Liver (tissue), 9 donors: ENCODE data around the gene TFPI. TPM values are rescaled to one million over a fixed set of nuclear protein-coding genes. Genes with fewer than 3 reads are reported as not detected.

Experiments
- DNase-seq: peaks from one replicate; pipeline ENCODE4 v3.0.0-alpha.2; 2017; ENCODE audit warnings: low spot score
- H3K27ac ChIP-seq, 2 donors: one replicate each; pipeline ENCODE4 v1.7.0; 2013; ENCODE audit warnings: inconsistent platforms in 2 of 2, low read length in 2 of 2, control low read depth in 1 of 2, low read depth in 1 of 2, mild to moderate bottlenecking in 1 of 2
- H3K27me3 ChIP-seq, 4 donors: one replicate each; pipeline versions ENCODE4 v1.6.1 to v1.7.0; 2013; ENCODE audit warnings: low read length in 3 of 4, inconsistent platforms in 1 of 4, mild to moderate bottlenecking in 1 of 4, moderate library complexity in 1 of 4; ENCODE audit not compliant: control insufficient read depth in 4 of 4, insufficient read depth in 4 of 4
- H3K36me3 ChIP-seq, 4 donors: one replicate each; pipeline versions ENCODE4 v1.6.1 to v1.7.0; 2013; ENCODE audit warnings: low read length in 3 of 4, mild to moderate bottlenecking in 3 of 4, low read depth in 1 of 4, moderate library complexity in 1 of 4; ENCODE audit not compliant: control insufficient read depth in 4 of 4, insufficient read depth in 3 of 4
- H3K4me1 ChIP-seq, 4 donors: one replicate each; pipeline versions ENCODE4 v1.6.1 to v1.7.0; 2013; ENCODE audit warnings: low read length in 3 of 4, mild to moderate bottlenecking in 3 of 4, moderate library complexity in 1 of 4; ENCODE audit not compliant: control insufficient read depth in 4 of 4, insufficient read depth in 4 of 4
- H3K4me3 ChIP-seq, 3 donors: one replicate each; pipeline versions ENCODE4 v1.6.1 to v1.7.0; 2013; ENCODE audit warnings: low read length in 3 of 3, control low read depth in 1 of 3, low read depth in 1 of 3, mild to moderate bottlenecking in 1 of 3
- H3K9ac ChIP-seq, 2 donors: one replicate each; pipeline ENCODE4 v1.7.0; 2013; ENCODE audit warnings: low read length in 2 of 2, mild to moderate bottlenecking in 2 of 2, moderate library complexity in 2 of 2, control low read depth in 1 of 2, low read depth in 1 of 2
- H3K9me3 ChIP-seq, 4 donors: one replicate each; pipeline versions ENCODE4 v1.6.1 to v1.7.0; 2013; ENCODE audit warnings: low read length in 3 of 4; ENCODE audit not compliant: control insufficient read depth in 4 of 4
- ATF3 ChIP-seq: IDR thresholded peaks from 2 replicates; pipeline ENCODE4 v1.6.1; 2016; ENCODE audit warnings: antibody characterized with exemption
- CTCF ChIP-seq: fragments of 150-350 bp; IDR thresholded peaks from 2 replicates; pipeline ENCODE4 v1.5.1; 2017; ENCODE audit warnings: improper control_type of control experiment, low read depth, low read length; ENCODE audit not compliant: missing input control
- EGR1 ChIP-seq, 2 donors: IDR thresholded peaks; 2 replicates each; pipeline ENCODE4 v1.6.1; 2016 to 2018; ENCODE audit warnings: antibody characterized with exemption in 2 of 2, low read depth in 2 of 2
- FOXA1 ChIP-seq: IDR thresholded peaks from 2 replicates; pipeline ENCODE4 v1.6.1; 2016; ENCODE audit warnings: antibody characterized with exemption
- FOXA2 ChIP-seq: IDR thresholded peaks from 2 replicates; pipeline ENCODE4 v1.6.1; 2016; ENCODE audit warnings: antibody characterized with exemption
- GABPA ChIP-seq, 2 donors: IDR thresholded peaks in 1 of 2; conservative IDR thresholded peaks in 1 of 2; 2 replicates each; pipeline ENCODE4 v1.6.1; 2016; ENCODE audit warnings: antibody characterized with exemption in 2 of 2, mild to moderate bottlenecking in 1 of 2, moderate library complexity in 1 of 2
- HNF4A ChIP-seq, 2 donors: conservative IDR thresholded peaks; 2 replicates each; pipeline ENCODE4 v1.6.1; 2016; ENCODE audit warnings: antibody characterized with exemption in 2 of 2, mild to moderate bottlenecking in 2 of 2
- HNF4G ChIP-seq: IDR thresholded peaks from 2 replicates; pipeline ENCODE4 v1.6.1; 2016; ENCODE audit warnings: antibody characterized with exemption
- JUND ChIP-seq, 2 donors: IDR thresholded peaks; 2 replicates each; pipeline ENCODE4 v1.6.1; 2016; ENCODE audit warnings: antibody characterized with exemption in 2 of 2
- MAX ChIP-seq: IDR thresholded peaks from 2 replicates; pipeline ENCODE4 v1.6.1; 2016; ENCODE audit warnings: antibody characterized with exemption
- NR2F2 ChIP-seq: IDR thresholded peaks from 2 replicates; pipeline ENCODE4 v1.6.1; 2016; ENCODE audit warnings: antibody characterized with exemption
- RAD21 ChIP-seq, 2 donors: IDR thresholded peaks; 2 replicates each; pipeline ENCODE4 v1.6.1; 2016; ENCODE audit warnings: antibody characterized with exemption in 2 of 2, mild to moderate bottlenecking in 2 of 2
- REST ChIP-seq: IDR thresholded peaks from 2 replicates; pipeline ENCODE4 v1.6.1; 2016; ENCODE audit warnings: antibody characterized with exemption, mild to moderate bottlenecking
- RXRA ChIP-seq, 2 donors: IDR thresholded peaks; 2 replicates each; pipeline ENCODE4 v1.6.1; 2017 to 2018; ENCODE audit warnings: antibody characterized with exemption in 2 of 2, mild to moderate bottlenecking in 1 of 2
- SP1 ChIP-seq: IDR thresholded peaks from 2 replicates; pipeline ENCODE4 v1.6.1; 2018; ENCODE audit warnings: antibody characterized with exemption, mild to moderate bottlenecking
- TAF1 ChIP-seq: conservative IDR thresholded peaks from 2 replicates; pipeline ENCODE4 v1.6.1; 2016; ENCODE audit warnings: antibody characterized with exemption, mild to moderate bottlenecking
- YY1 ChIP-seq: IDR thresholded peaks from 2 replicates; pipeline ENCODE4 v1.6.1; 2016; ENCODE audit warnings: antibody characterized with exemption, mild to moderate bottlenecking
- ZBTB33 ChIP-seq: IDR thresholded peaks from 2 replicates; pipeline ENCODE4 v1.6.1; 2016; ENCODE audit warnings: antibody characterized with exemption
- WGBS: extraction: QIAGEN DNeasy Blood & Tissue Kit; methylation state at CpG from one replicate; pipeline ENCODE4 v1.1.7; 2013; 5-methylcytosine and 5-hydroxymethylcytosine counted together
- polyA plus RNA-seq, 2 donors: library from polyadenylated mRNA; stranded (reverse) in 1 of 2; unstranded in 1 of 2; fragments of 200-250 nt in 1 of 2; fragments of >200 nt in 1 of 2; fragmentation: Nextera tagmentation in 1 of 2; extraction: Ambion mirVana in 1 of 2; gene quantifications; one replicate each; pipeline versions ENCODE4 v1.2.1 to v1.2.3, GENCODE V29; 2013 to 2015
- total RNA-seq, 2 donors: library from RNA; depleted of rRNA; stranded (reverse); fragments of >200 nt; gene quantifications; one replicate each; pipeline ENCODE4 v1.2.3, GENCODE V29; 2014
- donor health status: healthy.
- donor health status: healthy.
- donor health status: healthy.
- donor health status: healthy.
- donor health status: healthy.

The TFPI gene
- total and polyA plus RNA-seq, 4 donors, result 55.8 to 211 (median 130) TPM

GRCh38 chr2:187545238-187545751, 8.9 kb downstream of the TFPI start:
- no peak for DNase-seq
- whole genome bisulfite sequencing, result 24% methylated on average over 1 of the region's 1 CpG
- Histone ChIP-seq H3K9me3 (no peaks in the 10 kb centered on the region), H3K27ac (peak overlapping the region; percentile 69 to 87), H3K36me3 (peaks cover 0 to 7% (median 0%) of the 10 kb centered on the region in 4 donors), H3K4me1 (peaks cover 13 to 57% (median 24%) of the 10 kb centered on the region in 4 donors), H3K27me3 (no peaks in the 10 kb centered on the region), H3K4me3 (no peak overlapping the region), H3K9ac (peak overlapping the region in 1 of 2 donors; percentile 84)
- TF ChIP-seq HNF4A (conservative IDR thresholded peaks at IDR 0.05) (no peak), HNF4G (no peak), ZBTB33 (no peak), EGR1 (IDR thresholded peaks at IDR 0.05; ENCODE audit: low read depth in 2 of 2) (no peak), YY1 (peak; percentile 3)

- Histone ChIP-seq H3K27me3 (no peaks in the 10 kb centered on the region), H3K4me3 (peak overlapping the region in 1 of 3 donors; percentile 9), H3K9ac (peak overlapping the region in 1 of 2 donors; percentile 84), H3K9me3 (no peaks in the 10 kb centered on the region), H3K36me3 (peaks cover 0 to 9% (median 0%) of the 10 kb centered on the region in 4 donors), H3K4me1 (peaks cover 13 to 57% (median 24%) of the 10 kb centered on the region in 4 donors), H3K27ac (peak overlapping the region; percentile 75 to 87)
- 40% methylated on average over 16 of the region's 16 CpGs for WGBS
- no peak for DNase-seq
- TF ChIP-seq YY1, result peak; percentile 54
- TF ChIP-seq ATF3, result peak; percentile 40
- TF ChIP-seq TAF1, result peak; percentile 41
- TF ChIP-seq RAD21 (IDR thresholded peaks at IDR 0.05), result peak in 1 of 2 donors; percentile 8
- TF ChIP-seq SP1, result peak; percentile 51
- TF ChIP-seq FOXA1, result no peak
- TF ChIP-seq RXRA (IDR thresholded peaks at IDR 0.05), result peak; percentile 38 to 42
- no peak for TF ChIP-seq GABPA (IDR thresholded peaks at IDR 0.05 in 1 of 2, conservative IDR thresholded peaks at IDR 0.05 in 1 of 2)
- TF ChIP-seq CTCF, result no peak
- no peak for TF ChIP-seq NR2F2
- no peak for TF ChIP-seq ZBTB33
- no peak for TF ChIP-seq EGR1 (IDR thresholded peaks at IDR 0.05; ENCODE audit: low read depth in 2 of 2)
- TF ChIP-seq MAX, result peak; percentile 16
- TF ChIP-seq FOXA2, result no peak
- no peak for TF ChIP-seq REST
- TF ChIP-seq HNF4G, result peak; percentile 13
- TF ChIP-seq HNF4A (conservative IDR thresholded peaks at IDR 0.05), result peak; percentile 75 to 80
- peak in 1 of 2 donors; percentile 48 for TF ChIP-seq JUND (IDR thresholded peaks at IDR 0.05)
Observed at GRCh38 chr2:187544371-187545080, 9.7 kb downstream of the TFPI start.
